Measurements from ENCODE around the gene WDR90.
A peak's percentile ranks its signal among the peaks of the same experiment; 100 is the strongest.

WDR90 gene

DNA sequence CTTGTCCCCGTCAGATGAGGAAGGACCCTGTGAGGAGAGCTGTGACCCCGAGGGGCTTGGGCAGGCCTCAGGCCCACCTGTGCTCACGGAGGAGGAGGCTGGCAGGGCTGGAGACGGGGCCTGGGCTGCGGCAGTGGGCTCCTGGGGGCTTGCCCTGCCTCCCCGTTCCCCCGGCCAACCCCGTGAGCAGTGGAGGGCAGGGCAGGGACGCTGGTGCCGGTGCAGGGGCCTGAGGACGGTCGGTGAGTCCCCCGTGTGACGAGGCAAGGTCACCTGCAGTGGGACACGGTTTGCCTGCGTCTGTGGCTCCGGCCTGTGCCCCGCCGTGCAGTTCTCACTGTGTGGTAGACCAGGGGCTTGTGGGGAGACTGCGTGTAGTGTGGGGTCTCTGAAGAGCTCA lies 10.5 kb downstream of the WDR90 start:
- Mint-ChIP-seq H3K4me1 (ENCODE audit: low read depth) (peaks cover 3% of the 10 kb centered on the region), H3K27ac (no peak overlapping the region), H3K27me3 (no peaks in the 10 kb centered on the region), H3K4me3 (no peak overlapping the region), H3K9me3 (ENCODE audit: low read depth) (no peaks in the 10 kb centered on the region), H3K36me3 (no peaks in the 10 kb centered on the region)

DNA sequence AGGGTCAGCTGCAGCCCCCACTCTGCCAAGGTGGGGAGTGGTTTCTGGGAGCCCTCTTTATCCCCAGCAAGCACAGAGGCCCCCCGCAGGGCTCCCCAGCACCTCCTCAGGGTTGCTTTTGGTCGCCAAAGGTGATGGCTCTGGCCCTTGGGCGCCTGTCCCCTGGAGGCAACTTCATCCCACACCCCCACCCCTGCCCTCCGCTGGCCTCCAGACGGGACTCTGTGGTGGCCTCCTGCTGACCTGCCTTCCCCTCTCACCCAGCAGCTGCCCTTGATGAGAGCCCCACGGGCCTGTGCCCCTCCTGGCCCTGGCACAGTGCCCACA lies 10.9 kb downstream of the WDR90 start:
- H3K36me3 Mint-ChIP-seq: no peaks in the 10 kb centered on the region
- H3K27me3 Mint-ChIP-seq: no peaks in the 10 kb centered on the region
- no peak overlapping the region for H3K4me3 Mint-ChIP-seq
- H3K4me1 Mint-ChIP-seq (ENCODE audit: low read depth): peaks cover 3% of the 10 kb centered on the region
- H3K27ac Mint-ChIP-seq: no peak overlapping the region
- H3K9me3 Mint-ChIP-seq (ENCODE audit: low read depth): no peaks in the 10 kb centered on the region

DNA sequence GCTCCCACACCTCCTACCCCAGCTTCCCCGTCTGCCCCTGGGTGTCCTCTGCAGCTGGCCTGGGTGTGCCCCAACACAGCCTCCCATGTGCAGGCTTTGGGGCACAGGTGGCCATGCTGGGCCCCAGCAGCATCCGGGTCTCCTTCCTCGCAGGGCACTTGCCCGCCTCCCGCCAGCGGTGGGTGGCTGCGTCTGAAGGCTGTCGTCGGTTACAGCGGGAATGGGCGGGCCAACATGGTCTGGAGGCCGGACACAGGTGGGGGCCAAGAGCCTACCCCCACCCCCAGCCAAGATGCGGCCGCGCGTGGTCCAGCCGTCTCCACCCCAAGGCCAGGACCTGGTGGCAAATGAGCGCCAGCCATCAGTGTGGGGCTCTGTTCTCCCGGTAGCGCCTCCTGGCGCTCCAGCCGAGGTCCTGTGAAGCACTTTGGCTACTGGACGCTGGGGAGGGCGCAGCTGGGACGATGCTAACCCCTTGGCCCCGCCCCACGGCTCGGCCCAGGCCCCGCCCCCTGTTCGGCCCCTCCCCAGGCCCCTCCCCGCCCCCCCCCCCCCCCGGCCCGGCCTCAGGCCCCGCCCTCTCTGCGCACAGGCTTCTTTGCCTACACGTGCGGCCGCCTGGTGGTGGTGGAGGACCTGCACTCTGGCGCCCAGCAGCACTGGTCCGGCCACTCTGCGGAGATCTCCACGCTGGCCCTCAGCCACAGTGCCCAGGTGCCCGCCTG lies 11.5 kb downstream of the WDR90 start:
- peak overlapping the region; percentile 27 for H3K4me3 Mint-ChIP-seq
- peaks cover 3% of the 10 kb centered on the region for H3K4me1 Mint-ChIP-seq (ENCODE audit: low read depth)
- H3K27me3 Mint-ChIP-seq: no peaks in the 10 kb centered on the region
- no peaks in the 10 kb centered on the region for H3K36me3 Mint-ChIP-seq
- no peak overlapping the region for H3K27ac Mint-ChIP-seq
- H3K9me3 Mint-ChIP-seq (ENCODE audit: low read depth): no peaks in the 10 kb centered on the region

DNA sequence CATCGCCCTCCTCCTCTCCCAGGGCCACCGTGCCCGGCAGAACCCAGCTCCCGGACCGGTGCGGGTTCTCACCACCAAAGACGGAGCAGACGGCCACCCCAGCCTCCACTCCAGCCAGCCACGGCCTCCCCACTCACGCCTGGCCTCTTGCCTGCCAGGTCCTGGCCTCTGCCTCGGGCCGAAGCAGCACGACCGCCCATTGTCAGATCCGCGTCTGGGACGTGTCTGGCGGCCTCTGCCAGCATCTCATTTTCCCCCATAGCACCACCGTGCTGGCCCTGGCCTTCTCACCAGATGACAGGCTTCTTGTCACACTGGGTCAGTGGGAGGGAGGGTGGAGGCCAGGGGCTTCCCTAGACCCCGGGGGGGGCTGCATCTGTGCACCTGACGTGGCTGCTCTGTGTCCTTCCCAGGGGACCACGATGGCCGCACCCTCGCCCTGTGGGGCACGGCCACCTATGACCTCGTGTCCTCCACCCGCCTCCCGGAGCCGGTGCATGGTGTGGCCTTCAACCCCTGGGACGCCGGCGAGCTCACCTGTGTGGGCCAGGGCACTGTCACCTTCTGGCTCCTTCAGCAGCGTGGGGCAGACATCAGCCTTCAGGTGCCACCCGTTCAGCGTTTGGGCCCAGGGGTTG lies 12.1 kb downstream of the WDR90 start:
- Mint-ChIP-seq H3K27ac (no peak overlapping the region), H3K4me1 (ENCODE audit: low read depth) (peaks cover 3% of the 10 kb centered on the region), H3K27me3 (no peaks in the 10 kb centered on the region), H3K4me3 (peak overlapping the region; percentile 27), H3K36me3 (no peaks in the 10 kb centered on the region), H3K9me3 (ENCODE audit: low read depth) (no peaks in the 10 kb centered on the region)

DNA sequence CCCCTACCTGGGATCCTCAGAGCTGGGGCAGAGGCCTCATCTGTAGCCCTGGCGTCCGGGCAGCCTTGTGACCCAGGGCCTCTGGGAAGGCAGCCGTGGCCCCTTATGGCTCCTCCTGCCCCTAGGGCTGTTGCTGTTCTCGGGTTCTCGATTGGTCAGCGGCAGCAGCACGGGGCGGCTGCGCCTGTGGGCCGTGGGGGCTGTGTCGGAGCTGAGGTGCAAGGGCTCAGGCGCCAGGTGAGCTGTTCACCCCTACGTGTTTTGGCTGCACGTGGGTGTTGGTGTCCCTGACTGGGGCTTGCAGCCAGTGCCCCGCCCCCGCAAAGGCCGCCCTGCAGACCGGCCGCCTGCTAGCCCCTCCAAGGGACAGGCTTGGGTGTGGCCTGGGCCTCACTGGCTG lies 12.9 kb downstream of the WDR90 start:
- Mint-ChIP-seq H3K36me3 (no peaks in the 10 kb centered on the region), H3K27ac (no peak overlapping the region), H3K27me3 (no peaks in the 10 kb centered on the region), H3K4me1 (ENCODE audit: low read depth) (peaks cover 3% of the 10 kb centered on the region), H3K9me3 (ENCODE audit: low read depth) (no peaks in the 10 kb centered on the region), H3K4me3 (no peak overlapping the region)

DNA sequence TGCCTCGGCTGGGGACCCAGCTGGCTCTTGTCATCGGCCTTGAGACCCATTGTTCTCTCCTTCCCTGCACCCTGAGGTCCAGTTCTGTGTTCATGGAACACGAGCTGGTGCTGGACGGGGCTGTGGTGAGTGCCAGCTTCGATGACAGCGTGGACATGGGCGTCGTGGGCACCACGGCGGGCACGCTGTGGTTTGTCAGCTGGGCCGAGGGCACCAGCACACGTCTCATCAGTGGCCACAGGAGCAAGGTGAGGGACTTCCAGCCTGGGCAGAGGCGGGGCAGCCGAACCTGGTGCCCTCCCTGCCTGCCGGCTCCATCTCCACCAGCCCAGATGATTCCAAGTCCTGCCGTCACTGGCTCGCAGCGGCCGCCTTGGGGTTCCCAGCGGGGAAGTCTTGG lies 13.4 kb downstream of the WDR90 start:
- Mint-ChIP-seq H3K9me3 (ENCODE audit: low read depth) (no peaks in the 10 kb centered on the region), H3K4me1 (ENCODE audit: low read depth) (peaks cover 5% of the 10 kb centered on the region), H3K36me3 (no peaks in the 10 kb centered on the region), H3K4me3 (no peak overlapping the region), H3K27ac (no peak overlapping the region), H3K27me3 (no peaks in the 10 kb centered on the region)

DNA sequence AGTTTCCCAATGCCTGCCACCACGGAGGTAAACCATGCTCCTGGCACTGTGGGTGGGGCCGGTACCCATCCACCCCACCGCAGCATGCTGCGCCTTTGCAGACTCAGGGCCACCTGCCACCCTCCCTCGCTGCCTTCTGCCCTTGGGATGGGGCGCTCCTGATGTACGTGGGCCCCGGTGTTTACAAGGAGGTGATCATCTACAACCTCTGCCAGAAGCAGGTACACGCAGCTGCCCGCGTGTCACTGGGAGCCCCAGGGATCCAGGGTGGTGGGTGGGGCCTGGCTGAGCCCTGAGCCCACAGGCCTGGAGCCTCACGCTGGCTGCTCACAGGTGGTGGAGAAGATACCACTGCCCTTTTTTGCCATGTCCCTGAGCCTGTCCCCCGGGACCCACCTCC lies 17.4 kb downstream of the WDR90 start:
- no peak overlapping the region for H3K4me3 Mint-ChIP-seq
- peaks cover 6% of the 10 kb centered on the region for H3K4me1 Mint-ChIP-seq (ENCODE audit: low read depth)
- H3K27me3 Mint-ChIP-seq: no peaks in the 10 kb centered on the region
- no peaks in the 10 kb centered on the region for H3K9me3 Mint-ChIP-seq (ENCODE audit: low read depth)
- no peak overlapping the region for H3K27ac Mint-ChIP-seq
- no peaks in the 10 kb centered on the region for H3K36me3 Mint-ChIP-seq

DNA sequence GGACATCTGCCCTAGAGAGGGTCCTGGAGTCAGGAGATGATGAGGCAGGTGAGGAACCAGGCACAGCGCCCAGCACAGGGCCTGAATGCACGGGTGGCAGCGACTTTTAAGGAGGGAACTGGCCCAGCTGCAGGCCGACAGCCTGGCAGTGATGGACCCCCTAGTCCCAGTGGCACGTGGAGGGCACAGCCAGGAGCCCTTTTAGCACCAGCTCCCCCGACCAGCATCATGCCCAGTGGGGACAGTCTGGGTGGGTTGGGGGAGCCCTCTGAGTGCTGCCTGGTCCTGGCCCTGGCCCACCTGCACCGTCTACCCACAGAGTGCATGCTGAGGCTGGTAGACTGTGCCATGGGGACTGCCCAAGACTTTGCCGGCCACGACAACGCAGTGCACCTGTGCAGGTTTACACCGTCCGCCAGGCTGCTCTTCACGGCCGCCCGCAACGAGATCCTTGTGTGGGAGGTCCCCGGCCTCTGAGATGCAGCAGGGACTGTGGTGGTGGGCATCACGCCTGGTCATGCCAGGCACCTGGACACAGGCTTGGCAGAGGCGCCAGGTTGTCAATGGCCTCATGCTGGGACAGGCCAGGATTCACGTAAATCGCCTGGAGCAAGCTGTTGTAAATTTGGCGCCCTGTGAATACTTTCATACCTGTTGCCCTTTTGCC lies 18.1 kb downstream of the WDR90 start:
- H3K4me1 Mint-ChIP-seq (ENCODE audit: low read depth): peaks cover 6% of the 10 kb centered on the region
- H3K36me3 Mint-ChIP-seq: no peaks in the 10 kb centered on the region
- H3K4me3 Mint-ChIP-seq: peak overlapping the region; percentile 81
- peak overlapping the region; percentile 82 for H3K27ac Mint-ChIP-seq
- no peaks in the 10 kb centered on the region for H3K27me3 Mint-ChIP-seq
- no peaks in the 10 kb centered on the region for H3K9me3 Mint-ChIP-seq (ENCODE audit: low read depth)

DNA sequence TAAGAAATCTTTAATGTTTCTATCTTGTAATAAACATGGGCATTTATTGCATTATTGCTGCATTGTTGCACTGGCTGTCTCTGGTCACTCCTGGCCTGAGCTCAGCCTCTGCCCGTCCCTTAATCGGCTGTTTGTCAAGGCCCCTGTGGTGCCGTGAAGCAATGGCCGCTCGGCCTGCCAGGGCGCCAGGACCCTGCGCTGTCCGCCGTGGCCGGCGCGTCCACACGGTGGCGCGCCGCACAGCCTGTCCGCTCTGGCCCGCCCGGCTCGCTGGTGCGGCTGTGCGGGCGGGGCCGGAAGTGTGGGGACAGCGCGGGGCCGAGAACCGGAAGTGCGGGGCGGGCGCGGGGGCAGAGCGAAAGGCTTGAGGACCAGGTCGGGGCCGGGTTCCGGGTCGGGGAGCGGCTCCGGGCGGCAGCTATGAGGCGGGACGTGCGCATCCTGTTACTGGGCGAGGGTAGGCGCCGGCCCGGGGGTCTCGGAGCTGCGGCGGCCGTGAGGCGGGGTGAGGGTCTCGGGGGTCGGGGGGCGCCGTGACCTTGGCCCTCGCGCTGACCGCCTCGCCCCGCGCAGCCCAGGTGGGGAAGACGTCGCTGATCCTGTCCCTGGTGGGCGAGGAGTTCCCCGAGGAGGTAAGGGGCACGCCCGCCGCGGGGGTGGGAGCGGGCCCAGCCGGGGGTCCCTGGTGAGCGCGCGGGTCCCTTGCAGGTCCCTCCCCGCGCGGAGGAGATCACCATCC lies 18.8 kb downstream of the WDR90 start, which contains the start of gene RHOT2:
Gene RHOT2 (plus strand): TSS at position 353 of the 739 bp plus-strand sequence. CDS start 68 bp downstream, at position 421.
- Mint-ChIP-seq H3K27me3 (no peaks in the 10 kb centered on the region), H3K4me3 (peak within 1 kb of the TSS; percentile 81), H3K4me1 (ENCODE audit: low read depth) (peaks cover 6% of the 10 kb centered on the region), H3K36me3 (no peaks in the 10 kb centered on the region), H3K27ac (peak within 1 kb of the TSS; percentile 82), H3K9me3 (ENCODE audit: low read depth) (no peaks in the 10 kb centered on the region)

DNA sequence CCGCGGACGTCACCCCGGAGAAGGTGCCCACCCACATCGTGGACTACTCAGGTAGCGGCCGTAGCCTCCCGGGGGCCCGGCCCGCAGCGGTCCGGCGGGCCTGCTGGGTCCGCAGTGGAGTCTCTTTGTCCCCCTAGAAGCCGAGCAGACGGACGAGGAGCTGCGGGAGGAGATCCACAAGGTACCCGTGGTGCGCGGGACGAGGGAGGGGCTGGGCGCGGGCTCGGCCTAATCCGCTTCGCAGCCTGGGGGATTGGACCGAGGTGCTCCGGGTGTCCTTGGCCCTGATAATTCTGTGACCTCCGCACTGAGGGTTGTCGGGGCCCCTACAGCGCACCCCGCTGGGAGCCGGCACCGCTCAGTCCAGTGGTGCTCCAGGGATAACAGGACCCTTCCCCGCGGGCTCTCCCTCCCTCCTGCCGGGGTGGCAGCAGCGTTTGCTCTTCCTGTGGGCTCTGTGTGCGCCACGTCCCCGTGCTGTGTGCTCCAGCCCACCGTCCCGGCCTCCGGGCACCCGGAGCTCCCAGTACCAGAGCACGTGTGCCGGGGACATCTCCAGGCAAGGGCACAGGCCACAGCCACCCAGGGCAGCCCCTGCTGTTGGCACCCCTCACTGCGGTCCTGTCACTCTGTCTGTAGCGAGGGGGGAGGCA lies 19.5 kb downstream of the WDR90 start:
- Mint-ChIP-seq H3K9me3 (ENCODE audit: low read depth) (no peaks in the 10 kb centered on the region), H3K4me1 (ENCODE audit: low read depth) (peaks cover 6% of the 10 kb centered on the region), H3K27ac (no peak overlapping the region), H3K27me3 (no peaks in the 10 kb centered on the region), H3K4me3 (peak overlapping the region; percentile 79), H3K36me3 (no peaks in the 10 kb centered on the region)

DNA sequence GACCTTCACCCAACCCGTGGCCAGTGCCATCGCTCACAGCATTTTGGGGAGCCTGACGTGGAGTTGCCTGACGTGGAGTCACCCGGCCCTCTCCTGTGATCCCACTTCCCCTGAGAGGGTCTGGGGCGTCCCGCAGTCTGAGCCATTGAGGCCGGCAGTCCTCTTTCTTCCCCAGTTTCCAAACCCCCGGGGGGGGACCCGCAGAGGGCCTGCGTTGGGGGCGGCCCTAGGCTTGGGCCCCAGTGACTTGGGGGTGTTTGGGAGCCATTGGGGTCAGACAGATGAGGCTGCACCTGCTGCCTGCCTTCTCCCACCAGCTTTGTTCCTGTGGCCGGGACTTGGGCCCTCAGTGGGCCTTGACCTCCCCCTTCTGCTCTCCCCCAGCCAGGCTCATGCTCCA lies 20.5 kb downstream of the WDR90 start:
- Mint-ChIP-seq H3K4me3 (peak overlapping the region; percentile 79), H3K9me3 (ENCODE audit: low read depth) (no peaks in the 10 kb centered on the region), H3K4me1 (ENCODE audit: low read depth) (peaks cover 6% of the 10 kb centered on the region), H3K27me3 (no peaks in the 10 kb centered on the region), H3K27ac (no peak overlapping the region), H3K36me3 (no peaks in the 10 kb centered on the region)

DNA sequence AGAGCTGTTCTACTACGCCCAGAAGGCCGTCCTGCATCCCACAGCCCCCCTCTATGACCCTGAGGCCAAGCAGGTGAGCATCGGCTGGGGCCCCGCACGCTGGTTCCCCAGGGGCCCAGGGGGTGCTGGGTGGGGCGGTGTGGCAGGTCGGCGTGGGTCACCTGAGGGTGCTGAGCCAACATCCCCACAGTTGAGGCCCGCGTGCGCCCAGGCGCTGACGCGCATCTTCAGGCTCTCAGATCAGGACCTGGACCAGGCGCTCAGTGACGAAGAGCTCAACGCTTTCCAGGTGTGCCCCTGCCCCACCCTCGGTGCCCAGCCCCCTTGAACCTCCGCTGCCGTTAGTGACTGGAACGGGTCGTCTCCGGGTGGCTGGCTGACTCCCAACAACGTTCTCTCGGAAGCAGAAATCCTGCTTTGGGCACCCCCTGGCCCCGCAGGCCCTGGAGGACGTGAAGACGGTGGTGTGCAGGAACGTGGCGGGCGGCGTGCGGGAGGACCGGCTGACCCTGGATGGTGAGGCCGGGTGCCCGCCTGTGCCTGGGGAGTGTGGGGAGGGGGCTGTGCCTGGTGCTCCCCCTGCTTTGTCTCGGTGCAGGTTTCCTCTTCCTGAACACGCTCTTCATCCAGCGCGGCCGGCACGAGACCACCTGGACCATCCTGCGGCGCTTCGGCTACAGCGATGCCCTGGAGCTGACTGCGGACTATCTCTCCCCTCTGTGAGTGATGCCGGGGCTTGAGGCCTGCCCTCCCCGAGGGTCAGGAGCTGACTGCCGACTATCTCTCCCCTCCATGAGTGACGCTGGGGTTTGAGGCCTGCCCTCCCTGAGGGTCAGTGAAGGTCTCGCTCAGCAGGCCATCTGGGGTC lies 21.6 kb downstream of the WDR90 start:
- no peaks in the 10 kb centered on the region for H3K36me3 Mint-ChIP-seq
- no peak overlapping the region for H3K27ac Mint-ChIP-seq
- H3K4me3 Mint-ChIP-seq: peak overlapping the region; percentile 56
- H3K27me3 Mint-ChIP-seq: no peaks in the 10 kb centered on the region
- H3K4me1 Mint-ChIP-seq (ENCODE audit: low read depth): peaks cover 9% of the 10 kb centered on the region
- H3K9me3 Mint-ChIP-seq (ENCODE audit: low read depth): no peaks in the 10 kb centered on the region

DNA sequence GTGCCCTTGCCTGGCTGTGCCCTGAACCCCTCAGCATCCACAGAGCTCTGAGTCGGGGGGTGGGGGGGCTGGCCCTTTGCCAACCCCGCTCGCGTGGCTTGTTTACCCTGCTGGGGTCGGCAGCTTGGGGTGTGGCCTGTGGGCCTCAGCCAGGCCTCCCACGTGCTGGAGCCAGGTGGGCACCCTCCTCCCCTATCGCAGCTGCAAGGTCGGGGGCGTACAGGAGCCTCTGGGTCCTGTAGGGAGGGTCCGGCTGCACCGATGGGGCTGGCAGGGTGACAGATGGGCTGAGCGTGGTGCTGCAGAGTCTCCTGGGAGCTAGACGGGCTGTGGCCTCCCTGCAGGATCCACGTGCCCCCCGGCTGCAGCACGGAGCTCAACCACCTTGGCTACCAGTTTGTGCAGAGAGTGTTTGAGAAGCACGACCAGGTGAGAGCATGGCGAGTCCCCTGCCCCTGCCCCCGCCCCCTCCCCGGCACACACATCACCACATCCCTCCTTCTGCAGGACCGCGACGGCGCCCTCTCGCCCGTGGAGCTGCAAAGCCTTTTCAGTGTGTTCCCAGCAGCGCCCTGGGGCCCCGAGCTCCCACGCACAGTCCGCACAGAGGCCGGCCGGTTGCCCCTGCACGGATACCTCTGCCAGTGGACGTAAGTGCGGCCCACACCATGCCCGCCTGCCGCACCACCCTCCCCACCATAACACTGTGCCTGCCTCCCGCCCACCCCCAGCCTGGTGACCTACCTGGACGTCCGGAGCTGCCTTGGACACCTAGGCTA lies 22.4 kb downstream of the WDR90 start:
- H3K9me3 Mint-ChIP-seq (ENCODE audit: low read depth): no peaks in the 10 kb centered on the region
- H3K4me3 Mint-ChIP-seq: no peak overlapping the region
- no peaks in the 10 kb centered on the region for H3K27me3 Mint-ChIP-seq
- no peaks in the 10 kb centered on the region for H3K36me3 Mint-ChIP-seq
- no peak overlapping the region for H3K27ac Mint-ChIP-seq
- H3K4me1 Mint-ChIP-seq (ENCODE audit: low read depth): peaks cover 9% of the 10 kb centered on the region

All from activated naive CD8-positive, alpha-beta T cell (primary cell).